K562 (cell line): Measurements from ENCODE around the gene NCOA1. TPM values are rescaled to one million over a fixed set of nuclear protein-coding genes. Genes with fewer than 3 reads are reported as not detected.

Experiments
- CBFA2T2 ChIP-seq: fragments of 450-650 bp; conservative IDR thresholded peaks from 2 replicates; pipeline ENCODE4 v1.6.1; 2017; ENCODE audit warnings: mild to moderate bottlenecking
- MTA3 ChIP-seq: fragments of 450-650 bp; formaldehyde crosslinking; IDR thresholded peaks from 2 replicates; pipeline ENCODE4 v1.6.1; 2017; ENCODE audit warnings: mild to moderate bottlenecking, borderline replicate concordance
- NCOR1 ChIP-seq: fragments of 450-650 bp; IDR thresholded peaks from 2 replicates; pipeline ENCODE4 v1.6.1; 2016; ENCODE audit warnings: mild to moderate bottlenecking, moderate library complexity
- PCBP1 ChIP-seq: fragments of 200-400 bp; formaldehyde crosslinking; IDR thresholded peaks from 2 replicates; pipeline ENCODE4 v1.6.1; 2018; ENCODE audit warnings: mild to moderate bottlenecking, low read depth, low read length; ENCODE audit not compliant: poor library complexity, severe bottlenecking
- PPARD ChIP-seq: fragments of 250-450 bp; sonication (Bioruptor Pico); IDR thresholded peaks from 2 replicates; pipeline ENCODE4 v1.8.0; 2022; ENCODE audit warnings: inconsistent platforms, mild to moderate bottlenecking, moderate library complexity
- U2AF2 ChIP-seq: fragments of 200-400 bp; formaldehyde crosslinking; optimal IDR thresholded peaks from 2 replicates; pipeline ENCODE3; 2017; ENCODE audit warnings: low read depth, mild to moderate bottlenecking, low read length
- ZFP1 ChIP-seq: fragments of 450-650 bp; formaldehyde crosslinking; IDR thresholded peaks from 2 replicates; pipeline ENCODE4 v1.4.0; 2020; ENCODE audit warnings: mild to moderate bottlenecking, mixed read lengths
- ZNF224 ChIP-seq: sonication (generic); formaldehyde crosslinking; IDR thresholded peaks from 2 replicates; pipeline ENCODE4 v1.8.0; 2022; ENCODE audit warnings: mild to moderate bottlenecking, missing genetic modification reagents
- ZNF668 ChIP-seq: fragments of 250-450 bp; sonication (Bioruptor Pico); IDR thresholded peaks from 2 replicates; pipeline ENCODE4 v1.8.0; 2022; ENCODE audit warnings: mild to moderate bottlenecking, inconsistent platforms
- polyA plus RNA-seq, 8 experiments: library from polyadenylated mRNA; depleted of rRNA in 4 of 8; stranded (reverse) in 5 of 8; unstranded in 3 of 8; fragments of >200 nt; fragmentation: Nextera tagmentation in 2 of 8; fragmentation: Illumina TruSeq in 1 of 8; extraction: Ambion mirVana in 2 of 8; extraction: Trizol in 1 of 8; gene quantifications; 2 replicates each; pipeline versions ENCODE4 v1.2.1 to v1.2.3, GENCODE V29; 2011 to 2014; ENCODE audit warnings: inconsistent platforms in 1 of 8, missing spikeins in 1 of 8
- total RNA-seq, 7 experiments: library from RNA; depleted of rRNA in 6 of 7; stranded (reverse); fragments of >200 nt in 6 of 7; fragmentation: Illumina TruSeq in 2 of 7; extraction: Trizol in 2 of 7; gene quantifications; 2 replicates each; pipeline versions ENCODE4 v1.2.1 to v1.2.3, GENCODE V29; 2011 to 2021; ENCODE audit warnings: low replicate concordance in 1 of 7
- TF ChIP-seq, protein P1 (sequence below): sonication (generic); formaldehyde crosslinking; IDR thresholded peaks from 2 replicates; pipeline ENCODE4 v1.8.0; 2022; ENCODE audit warnings: mild to moderate bottlenecking, missing genetic modification reagents
- TF ChIP-seq, protein P2 (sequence below), 2 experiments: IDR thresholded peaks; 2 replicates each; pipeline ENCODE4 v1.6.1; 2012; ENCODE audit warnings: improper control_type of control experiment in 2 of 2, low read depth in 2 of 2, low read length in 2 of 2, borderline replicate concordance in 1 of 2
- TF ChIP-seq, protein P3 (sequence below): fragments of 450-650 bp; IDR thresholded peaks from 2 replicates; pipeline ENCODE4 v1.6.1; 2017; ENCODE audit warnings: antibody characterized with exemption

NCOA1 gene
- total and polyA plus RNA-seq, 9 of the 15 experiments (the other 6 are each of a cell fraction or from before 2014, with no cell fraction given) = 4.9 to 25.7 (median 17.0) TPM

DNA sequence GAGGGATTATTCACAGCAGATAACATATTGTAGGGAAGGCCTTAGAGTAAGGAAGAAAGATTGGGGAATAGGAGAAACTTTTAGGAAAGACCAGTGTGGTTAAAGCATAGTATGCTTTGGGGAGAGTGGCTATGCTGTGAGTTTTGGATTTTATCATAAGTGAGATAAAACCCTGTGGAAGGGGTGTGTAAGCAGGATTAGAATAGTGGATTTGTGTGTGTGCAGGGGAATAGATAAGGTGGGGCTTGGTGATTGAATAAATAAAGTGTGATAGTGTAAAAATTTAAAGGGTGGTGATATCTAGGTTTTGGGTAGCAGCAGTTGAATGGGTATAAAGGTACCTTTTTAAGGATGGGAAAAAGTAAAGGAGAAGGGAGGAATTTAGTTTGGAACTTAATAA is 137.7 kb downstream of the NCOA1 start (continued):
- TF ChIP-seq PCBP1 (no peak), U2AF2 (no peak), PPARD (CRISPR knock-in tag) (no peak), CBFA2T2 (no peak; the same call in 1 of the 2 replicates), ZFP1 (CRISPR knock-in tag) (no peak), NCOR1 (peak; percentile 59; the same call in 1 of the 2 replicates), ZNF224 (CRISPR knock-in tag) (no peak), ZNF668 (CRISPR knock-in tag) (no peak), MTA3 (no peak)
- TF ChIP-seq, protein P1, sequence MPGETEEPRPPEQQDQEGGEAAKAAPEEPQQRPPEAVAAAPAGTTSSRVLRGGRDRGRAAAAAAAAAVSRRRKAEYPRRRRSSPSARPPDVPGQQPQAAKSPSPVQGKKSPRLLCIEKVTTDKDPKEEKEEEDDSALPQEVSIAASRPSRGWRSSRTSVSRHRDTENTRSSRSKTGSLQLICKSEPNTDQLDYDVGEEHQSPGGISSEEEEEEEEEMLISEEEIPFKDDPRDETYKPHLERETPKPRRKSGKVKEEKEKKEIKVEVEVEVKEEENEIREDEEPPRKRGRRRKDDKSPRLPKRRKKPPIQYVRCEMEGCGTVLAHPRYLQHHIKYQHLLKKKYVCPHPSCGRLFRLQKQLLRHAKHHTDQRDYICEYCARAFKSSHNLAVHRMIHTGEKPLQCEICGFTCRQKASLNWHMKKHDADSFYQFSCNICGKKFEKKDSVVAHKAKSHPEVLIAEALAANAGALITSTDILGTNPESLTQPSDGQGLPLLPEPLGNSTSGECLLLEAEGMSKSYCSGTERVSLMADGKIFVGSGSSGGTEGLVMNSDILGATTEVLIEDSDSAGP = no peak
- TF ChIP-seq, protein P2, sequence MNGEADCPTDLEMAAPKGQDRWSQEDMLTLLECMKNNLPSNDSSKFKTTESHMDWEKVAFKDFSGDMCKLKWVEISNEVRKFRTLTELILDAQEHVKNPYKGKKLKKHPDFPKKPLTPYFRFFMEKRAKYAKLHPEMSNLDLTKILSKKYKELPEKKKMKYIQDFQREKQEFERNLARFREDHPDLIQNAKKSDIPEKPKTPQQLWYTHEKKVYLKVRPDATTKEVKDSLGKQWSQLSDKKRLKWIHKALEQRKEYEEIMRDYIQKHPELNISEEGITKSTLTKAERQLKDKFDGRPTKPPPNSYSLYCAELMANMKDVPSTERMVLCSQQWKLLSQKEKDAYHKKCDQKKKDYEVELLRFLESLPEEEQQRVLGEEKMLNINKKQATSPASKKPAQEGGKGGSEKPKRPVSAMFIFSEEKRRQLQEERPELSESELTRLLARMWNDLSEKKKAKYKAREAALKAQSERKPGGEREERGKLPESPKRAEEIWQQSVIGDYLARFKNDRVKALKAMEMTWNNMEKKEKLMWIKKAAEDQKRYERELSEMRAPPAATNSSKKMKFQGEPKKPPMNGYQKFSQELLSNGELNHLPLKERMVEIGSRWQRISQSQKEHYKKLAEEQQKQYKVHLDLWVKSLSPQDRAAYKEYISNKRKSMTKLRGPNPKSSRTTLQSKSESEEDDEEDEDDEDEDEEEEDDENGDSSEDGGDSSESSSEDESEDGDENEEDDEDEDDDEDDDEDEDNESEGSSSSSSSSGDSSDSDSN (IDR thresholded peaks at IDR 0.05; ENCODE audit: borderline replicate concordance in 1 of 2, low read depth in 2 of 2, low read length in 2 of 2) = no peak
- TF ChIP-seq, protein P3, sequence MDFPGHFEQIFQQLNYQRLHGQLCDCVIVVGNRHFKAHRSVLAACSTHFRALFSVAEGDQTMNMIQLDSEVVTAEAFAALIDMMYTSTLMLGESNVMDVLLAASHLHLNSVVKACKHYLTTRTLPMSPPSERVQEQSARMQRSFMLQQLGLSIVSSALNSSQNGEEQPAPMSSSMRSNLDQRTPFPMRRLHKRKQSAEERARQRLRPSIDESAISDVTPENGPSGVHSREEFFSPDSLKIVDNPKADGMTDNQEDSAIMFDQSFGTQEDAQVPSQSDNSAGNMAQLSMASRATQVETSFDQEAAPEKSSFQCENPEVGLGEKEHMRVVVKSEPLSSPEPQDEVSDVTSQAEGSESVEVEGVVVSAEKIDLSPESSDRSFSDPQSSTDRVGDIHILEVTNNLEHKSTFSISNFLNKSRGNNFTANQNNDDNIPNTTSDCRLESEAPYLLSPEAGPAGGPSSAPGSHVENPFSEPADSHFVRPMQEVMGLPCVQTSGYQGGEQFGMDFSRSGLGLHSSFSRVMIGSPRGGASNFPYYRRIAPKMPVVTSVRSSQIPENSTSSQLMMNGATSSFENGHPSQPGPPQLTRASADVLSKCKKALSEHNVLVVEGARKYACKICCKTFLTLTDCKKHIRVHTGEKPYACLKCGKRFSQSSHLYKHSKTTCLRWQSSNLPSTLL = no peak
